B cell (primary cell): ENCODE results near the gene STX18.
"Not testable (repeated sequence)": the region's sequence is repeated elsewhere in the genome, so short reads cannot be mapped to it uniquely, and the experiment has no call there.

Source experiments
- CTCF ChIP-seq: fragments of 200-600 bp; IDR thresholded peaks from one replicate; pipeline ENCODE4 v1.8.0; 2022; ENCODE audit warnings: antibody characterized with exemption, mild to moderate bottlenecking
- EZH2 ChIP-seq: IDR thresholded peaks from 2 replicates; pipeline ENCODE4 v1.6.1; 2012; ENCODE audit warnings: borderline replicate concordance, low read depth, mild to moderate bottlenecking, moderate library complexity, low read length; ENCODE audit not compliant: insufficient read depth, poor library complexity, severe bottlenecking

- TF ChIP-seq CTCF, EZH2: not testable (repeated sequence)
These were observed 31.2 kb downstream of the STX18 start for GRCh38 chr4:4510641-4511040.
